Left ventricle myocardium inferior (tissue), 1 donor: ENCODE results near the gene ZNF92. TPM values are rescaled to one million over a fixed set of nuclear protein-coding genes. Genes with fewer than 3 reads are reported as not detected.
"Not testable (repeated sequence)": the region's sequence is repeated elsewhere in the genome, so short reads cannot be mapped to it uniquely, and the experiment has no call there.

Experiments
- DNase-seq: peaks from one replicate; pipeline ENCODE4 v3.0.0-alpha.2; 2020
- H3K27ac ChIP-seq: fragments of 200-600 bp; replicated peaks from 2 replicates; pipeline ENCODE4 v1.8.0; 2021
- H3K27me3 ChIP-seq: fragments of 200-600 bp; 2 replicates; pipeline ENCODE4 v1.8.0; 2021; ENCODE audit warnings: low read depth
- H3K36me3 ChIP-seq: fragments of 200-600 bp; 2 replicates; pipeline ENCODE4 v1.8.0; 2021
- H3K4me1 ChIP-seq: fragments of 200-600 bp; 2 replicates; pipeline ENCODE4 v1.8.0; 2021
- H3K4me3 ChIP-seq: fragments of 200-600 bp; 2 replicates; pipeline ENCODE4 v1.8.0; 2021; ENCODE audit warnings: mild to moderate bottlenecking, moderate library complexity
- H3K9me3 ChIP-seq: fragments of 200-600 bp; replicated peaks from 2 replicates; pipeline ENCODE4 v1.8.0; 2021
- CTCF ChIP-seq: fragments of 200-600 bp; IDR thresholded peaks from 2 replicates; pipeline ENCODE4 v1.8.0; 2021; ENCODE audit warnings: antibody characterized with exemption, mild to moderate bottlenecking, borderline replicate concordance
- intact Hi-C: fragments of 100-400 bp; cut with micrococcal nuclease; formaldehyde crosslinking; loops from one replicate; pipeline ENCODE4 v1.11.0; 2022
- total RNA-seq: library from RNA; stranded (reverse); fragmentation: NEBNext Ultra II Directional; extraction: Animal tissue kit (Norgen Biotek cat#: 25700); gene quantifications from one replicate; pipeline ENCODE4 v1.2.1, GENCODE V29; 2021
- donor health status: DM: no; HTN: yes; CAD: no; lungs with severe emphysema.

Gene ZNF92
- total RNA-seq, 1 donor from 2014 or later = 2.7 TPM

- Histone ChIP-seq H3K36me3 (no peaks in the 10 kb centered on the region), H3K4me3 (no peak overlapping the region), H3K4me1 (no peaks in the 10 kb centered on the region), H3K9me3 (peaks cover 42% of the 10 kb centered on the region), H3K27ac (no peak overlapping the region), H3K27me3 (no peaks in the 10 kb centered on the region)
- intact Hi-C loops = no loop called here
- no peak for DNase-seq
- no peak for TF ChIP-seq CTCF
Observed at GRCh38 chr7:65409363-65409762, 35.7 kb downstream of the ZNF92 start.

GRCh38 chr7:65411249-65411648 lies 37.6 kb downstream of the ZNF92 start:
- DNase-seq = no peak
- Histone ChIP-seq H3K36me3 (no peaks in the 10 kb centered on the region), H3K4me1 (no peaks in the 10 kb centered on the region), H3K9me3 (peaks cover 23% of the 10 kb centered on the region), H3K4me3 (no peak overlapping the region), H3K27me3 (no peaks in the 10 kb centered on the region), H3K27ac (no peak overlapping the region)
- intact Hi-C loops = no loop called here
- TF ChIP-seq CTCF = no peak

GRCh38 chr7:65422670-65423069 lies 49.0 kb downstream of the ZNF92 start:
- H3K9me3 ChIP-seq = peaks cover 55% of the 10 kb centered on the region
- intact Hi-C loops = no loop called here
- no peak for TF ChIP-seq CTCF
- no peak overlapping the region for H3K4me3 ChIP-seq
- no peak for DNase-seq
- H3K27me3 ChIP-seq = no peaks in the 10 kb centered on the region
- no peaks in the 10 kb centered on the region for H3K4me1 ChIP-seq
- no peak overlapping the region for H3K27ac ChIP-seq
- H3K36me3 ChIP-seq = no peaks in the 10 kb centered on the region

- H3K4me1 ChIP-seq, H3K36me3 ChIP-seq, DNase-seq, H3K4me3 ChIP-seq, intact Hi-C loops, H3K27ac ChIP-seq, H3K27me3 ChIP-seq: not testable (repeated sequence)
- peaks cover 61% of the 10 kb centered on the region for H3K9me3 ChIP-seq
Observed at GRCh38 chr7:65423286-65423685, 49.6 kb downstream of the ZNF92 start.

- intact Hi-C loops = no loop called here
- peaks cover 42% of the 10 kb centered on the region for H3K9me3 ChIP-seq
- no peaks in the 10 kb centered on the region for H3K27me3 ChIP-seq
- H3K4me1 ChIP-seq = no peaks in the 10 kb centered on the region
- no peaks in the 10 kb centered on the region for H3K36me3 ChIP-seq
- no peak overlapping the region for H3K27ac ChIP-seq
- TF ChIP-seq CTCF = no peak
- no peak overlapping the region for H3K4me3 ChIP-seq
- DNase-seq = no peak
Observed at GRCh38 chr7:65429642-65430343, 56.1 kb downstream of the ZNF92 start.

GRCh38 chr7:65430344-65431186 lies 56.9 kb downstream of the ZNF92 start:
- H3K27ac ChIP-seq = no peak overlapping the region
- H3K27me3 ChIP-seq = no peaks in the 10 kb centered on the region
- no peaks in the 10 kb centered on the region for H3K4me1 ChIP-seq
- H3K4me3 ChIP-seq = no peak overlapping the region
- DNase-seq = no peak
- peaks cover 34% of the 10 kb centered on the region for H3K9me3 ChIP-seq
- no peaks in the 10 kb centered on the region for H3K36me3 ChIP-seq
- no peak for TF ChIP-seq CTCF
- intact Hi-C loops = no loop called here
